Measurements from ENCODE around the gene XYLT2.
"Not testable (repeated sequence)": the region's sequence is repeated elsewhere in the genome, so short reads cannot be mapped to it uniquely, and the experiment has no call there.

The XYLT2 gene

GRCh38 chr17:50345432-50346312, at the start of gene XYLT2:
Gene XYLT2, plus strand, starts transcription at chr17:50346126. Its CDS starts 15 bp downstream, at chr17:50346141.
- DNase-seq (ENCODE audit: low read depth, low spot score), result no peak

DNA sequence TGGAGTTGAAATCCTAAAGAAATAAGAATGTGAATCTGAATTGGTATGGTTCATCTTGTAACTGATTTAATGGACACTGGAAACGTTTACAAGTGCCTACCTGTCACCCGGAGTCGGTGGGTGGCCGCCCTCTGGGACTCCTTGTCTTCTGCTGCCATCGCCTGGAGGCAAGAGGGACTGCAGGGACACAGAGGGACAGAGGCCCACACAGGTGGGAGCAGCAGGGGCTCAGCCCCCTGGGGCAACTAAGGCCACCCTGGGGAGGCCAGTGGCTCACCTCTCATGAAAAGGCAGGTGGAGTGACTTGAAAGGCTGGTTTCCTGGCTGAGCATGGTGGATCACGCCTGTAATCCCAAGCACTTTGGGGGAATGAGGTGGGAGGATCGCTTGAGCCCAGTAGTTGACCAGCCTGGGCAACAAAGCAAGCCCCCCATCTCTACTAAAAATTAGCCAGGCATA, 48.5 kb upstream of the XYLT2 start:
- DNase-seq (ENCODE audit: low read depth, low spot score), result no peak

DNA sequence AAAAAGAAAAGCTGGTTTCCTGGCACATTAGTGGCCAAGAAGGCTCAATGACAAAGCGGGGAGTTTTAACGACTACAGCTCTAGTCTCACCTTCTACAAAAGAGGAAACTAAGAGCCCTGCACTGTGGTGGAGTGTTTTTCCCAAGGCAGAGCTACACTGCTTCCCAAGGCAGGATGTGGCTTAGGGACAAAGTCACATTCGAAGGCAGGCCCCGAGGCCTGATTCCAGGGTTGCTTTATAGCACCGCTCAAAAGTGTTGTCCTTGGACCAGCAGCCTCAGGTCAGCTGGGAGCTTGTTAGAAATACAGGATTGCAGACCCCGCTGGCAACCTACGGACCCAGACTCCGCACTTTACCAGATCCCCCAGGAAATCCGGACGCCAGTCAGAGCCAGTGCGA, 47.9 kb upstream of the XYLT2 start:
- DNase-seq (ENCODE audit: low read depth, low spot score), result no peak

- no peak for DNase-seq (ENCODE audit: low read depth, low spot score)
These were observed 46.1 kb upstream of the XYLT2 start for GRCh38 chr17:50299776-50300175.

DNA sequence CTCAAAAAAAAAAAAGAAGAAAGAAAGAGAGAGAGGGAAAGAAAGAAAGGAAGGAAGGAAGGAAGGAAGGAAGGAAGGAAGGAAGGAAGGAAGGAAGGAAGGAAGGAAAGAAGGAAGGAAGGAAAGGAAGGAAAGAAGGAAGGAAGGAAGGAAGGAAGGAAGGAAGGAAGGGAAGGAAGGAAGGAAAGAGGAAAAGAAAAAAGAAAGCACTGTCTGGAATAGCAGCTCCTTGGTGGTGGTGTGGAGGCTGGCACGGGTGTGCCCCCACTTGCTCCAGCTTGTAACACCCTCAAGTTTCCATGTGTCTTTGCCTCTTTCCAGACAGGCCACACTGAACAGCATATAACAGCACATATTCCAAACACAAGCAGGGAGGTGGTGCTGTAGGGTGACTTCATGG, 45.1 kb upstream of the XYLT2 start:
- DNase-seq (ENCODE audit: low read depth, low spot score), result not testable (repeated sequence)

GRCh38 chr17:50301891-50302584, 43.9 kb upstream of the XYLT2 start:
- DNase-seq (ENCODE audit: low read depth, low spot score), result no peak

- DNase-seq (ENCODE audit: low read depth, low spot score), result no peak
These were observed 42.9 kb upstream of the XYLT2 start for GRCh38 chr17:50303051-50303450.

DNA sequence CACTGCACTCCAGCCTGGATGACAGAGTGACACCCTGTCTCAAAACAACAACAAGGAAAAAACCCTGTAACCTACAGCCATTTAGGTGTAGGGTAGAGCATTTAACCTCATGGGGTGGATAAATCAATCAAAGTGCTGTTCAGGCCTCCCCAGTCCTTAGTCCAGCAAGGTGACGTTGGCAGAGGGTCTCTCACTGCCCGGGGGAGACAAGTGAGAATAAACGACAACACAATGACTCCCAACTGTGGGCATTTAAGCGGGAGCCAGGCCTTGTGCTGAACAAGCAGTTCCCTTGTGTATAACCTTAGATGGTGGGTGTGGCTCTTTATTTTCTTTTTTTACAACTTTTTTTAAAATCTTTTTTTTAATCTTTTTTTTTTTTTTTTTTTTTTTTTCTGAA, 42.3 kb upstream of the XYLT2 start:
- no peak for DNase-seq (ENCODE audit: low read depth, low spot score)

GRCh38 chr17:50304781-50305404, 41.0 kb upstream of the XYLT2 start:
- DNase-seq (ENCODE audit: low read depth, low spot score), result no peak

DNA sequence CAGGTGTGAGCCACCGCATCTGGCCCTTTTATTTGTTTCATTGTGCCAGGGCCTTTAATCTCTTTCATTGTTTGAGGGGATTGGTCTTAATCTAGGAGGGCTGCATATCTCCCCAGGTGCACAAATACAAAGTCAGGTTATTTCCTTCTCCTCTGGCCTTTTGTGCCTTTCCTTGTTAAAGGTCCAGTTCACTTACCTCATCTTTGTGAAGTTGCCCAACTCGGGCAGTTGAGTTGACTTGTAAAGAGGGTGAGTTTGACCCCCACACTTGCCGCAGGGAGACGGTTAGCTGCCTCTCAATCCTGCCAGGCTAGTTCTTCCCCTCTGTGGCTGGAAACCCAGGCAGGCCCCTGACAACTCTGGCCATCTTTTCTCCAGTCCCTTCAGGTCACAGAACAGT, 38.3 kb upstream of the XYLT2 start:
- no peak for DNase-seq (ENCODE audit: low read depth, low spot score)

GRCh38 chr17:50308666-50309065, 37.3 kb upstream of the XYLT2 start:
- DNase-seq (ENCODE audit: low read depth, low spot score), result no peak

DNA sequence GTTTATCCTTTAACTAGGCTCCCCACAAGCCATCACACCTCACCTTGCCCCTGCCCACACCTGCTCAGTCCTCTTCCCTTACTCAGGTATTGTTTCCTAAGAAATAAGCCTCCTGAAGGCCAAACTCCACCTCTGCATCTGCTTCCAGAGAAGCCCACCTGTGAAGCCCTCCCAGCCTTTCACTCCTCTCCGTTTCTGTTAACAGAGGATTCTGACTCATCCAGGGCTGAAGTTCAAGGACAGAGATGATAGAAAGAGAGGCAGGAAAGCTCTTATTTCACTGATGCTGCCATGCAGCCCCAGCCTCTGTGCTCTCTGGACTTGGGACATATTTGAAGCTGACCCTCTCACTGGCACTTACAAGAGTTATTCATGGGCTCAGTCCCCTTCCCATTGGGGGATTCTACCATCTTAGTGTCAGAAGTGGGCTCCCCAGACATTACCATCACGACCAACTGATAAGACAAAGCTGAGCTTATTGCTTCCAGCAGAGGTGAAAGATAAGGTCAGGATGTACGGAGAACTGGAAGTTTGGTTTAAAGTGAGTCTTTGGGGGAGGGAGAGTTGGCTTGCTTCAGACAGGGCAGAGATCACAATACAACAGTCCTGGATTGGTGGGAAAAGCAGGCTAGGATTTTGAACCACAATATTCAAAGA, 35.3 kb upstream of the XYLT2 start:
- no peak for DNase-seq (ENCODE audit: low read depth, low spot score)

- no peak for DNase-seq (ENCODE audit: low read depth, low spot score)
These were observed 34.8 kb upstream of the XYLT2 start for GRCh38 chr17:50311112-50311460.

DNA sequence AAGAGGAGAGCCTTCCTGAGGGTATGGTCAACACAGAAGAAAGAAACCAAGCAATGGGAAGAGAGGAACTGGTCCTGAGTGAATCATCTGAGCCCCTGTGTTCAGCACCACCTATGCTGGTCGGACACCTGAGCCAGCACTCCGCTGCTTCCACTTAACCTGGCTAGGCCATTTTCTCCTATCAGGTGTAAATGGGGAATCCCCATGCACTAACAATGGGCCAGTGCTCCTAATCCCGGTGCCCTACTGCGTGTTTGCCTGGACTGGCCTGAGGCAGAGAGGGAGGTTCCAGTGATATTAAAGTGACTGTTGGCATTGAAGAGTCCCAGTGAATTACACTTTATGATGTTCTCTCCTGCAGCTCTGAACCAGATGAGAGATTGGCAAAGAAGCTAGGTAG, 34.4 kb upstream of the XYLT2 start:
- no peak for DNase-seq (ENCODE audit: low read depth, low spot score)

- no peak for DNase-seq (ENCODE audit: low read depth, low spot score)
These were observed 33.6 kb upstream of the XYLT2 start for GRCh38 chr17:50312308-50312707.

GRCh38 chr17:50314456-50315011, 31.4 kb upstream of the XYLT2 start:
- no peak for DNase-seq (ENCODE audit: low read depth, low spot score)

DNA sequence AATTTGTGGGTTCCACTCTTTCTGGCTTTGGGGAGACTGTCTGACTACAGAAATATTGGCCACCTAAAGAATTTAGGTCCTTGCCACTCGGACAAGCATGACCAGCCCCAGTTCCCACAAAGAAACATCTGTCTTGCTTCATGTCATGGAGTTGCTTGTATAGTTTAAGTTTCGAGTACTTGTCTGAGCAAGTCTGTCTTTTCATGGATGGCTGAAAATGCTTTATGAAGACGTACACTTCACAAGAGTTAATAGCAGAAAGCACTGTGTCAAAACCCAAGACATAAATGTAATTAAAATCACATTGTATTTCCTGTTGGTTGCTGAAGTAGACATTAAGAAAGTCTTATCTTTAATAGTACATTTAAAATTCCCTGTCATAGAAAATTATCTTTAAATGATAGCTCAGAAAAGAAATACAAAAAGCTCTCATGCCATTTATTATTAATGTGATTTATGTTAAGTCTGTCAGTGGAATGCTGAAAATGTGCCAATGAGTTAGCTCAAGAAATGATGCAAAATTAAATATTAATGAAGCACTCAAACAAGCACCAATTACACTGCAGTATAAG, 29.8 kb upstream of the XYLT2 start:
- DNase-seq (ENCODE audit: low read depth, low spot score), result no peak

GRCh38 chr17:50316660-50317059, 29.3 kb upstream of the XYLT2 start:
- DNase-seq (ENCODE audit: low read depth, low spot score), result not testable (repeated sequence)

- DNase-seq (ENCODE audit: low read depth, low spot score), result no peak
These were observed 28.8 kb upstream of the XYLT2 start for GRCh38 chr17:50317121-50317520.

- DNase-seq (ENCODE audit: low read depth, low spot score), result no peak
These were observed 27.2 kb upstream of the XYLT2 start for GRCh38 chr17:50318501-50319285.

All from brain pericyte (primary cell).